GM12878 (cell line): ENCODE data around the gene PYGB. TPM values are rescaled to one million over a fixed set of nuclear protein-coding genes. Genes with fewer than 3 reads are reported as not detected.

ENCODE experiments used
- BMI1 ChIP-seq: fragments of 450-650 bp; IDR thresholded peaks from 2 replicates; pipeline ENCODE4 v1.6.1; 2016; ENCODE audit warnings: mild to moderate bottlenecking, moderate library complexity, borderline replicate concordance
- CEBPZ ChIP-seq: fragments of 150-350 bp; IDR thresholded peaks from 2 replicates; pipeline ENCODE4 v1.6.1; 2016; ENCODE audit warnings: low read depth, low read length
- CTCF ChIP-seq, 3 experiments: IDR thresholded peaks in 2 of 3; conservative IDR thresholded peaks in 1 of 3; 2 replicates each; pipeline ENCODE4 v1.5.1; 2011; ENCODE audit warnings: low read depth in 3 of 3, low read length in 3 of 3, mild to moderate bottlenecking in 3 of 3, control low read depth in 2 of 3, moderate library complexity in 2 of 3, inconsistent platforms in 1 of 3, mixed read lengths in 1 of 3; ENCODE audit not compliant: control insufficient read depth in 2 of 3, insufficient read depth in 1 of 3; ENCODE audit errors: extremely low read depth in 1 of 3
- CUX1 ChIP-seq: IDR thresholded peaks from 2 replicates; pipeline ENCODE4 v1.6.1; 2012; ENCODE audit warnings: improper control_type of control experiment, low read depth, low read length; ENCODE audit not compliant: insufficient replicate concordance
- ETV6 ChIP-seq, 2 experiments: fragments of 450-650 bp in 1 of 2; IDR thresholded peaks in 1 of 2; conservative IDR thresholded peaks in 1 of 2; 2 replicates each; pipeline ENCODE4 v1.6.1; 2014; ENCODE audit warnings: antibody characterized with exemption in 1 of 2, borderline replicate concordance in 1 of 2, low read depth in 1 of 2, mild to moderate bottlenecking in 1 of 2, moderate library complexity in 1 of 2
- FOS ChIP-seq: IDR thresholded peaks from 3 replicates; pipeline ENCODE4 v1.6.1; 2011; ENCODE audit warnings: borderline replicate concordance; ENCODE audit not compliant: insufficient read length; ENCODE audit errors: extremely low read depth
- IRF4 ChIP-seq: IDR thresholded peaks from 2 replicates; pipeline ENCODE4 v1.6.1; 2011; ENCODE audit warnings: low read depth, low read length
- PBX3 ChIP-seq: IDR thresholded peaks from 2 replicates; pipeline ENCODE4 v1.6.1; 2011; ENCODE audit warnings: mild to moderate bottlenecking, low read depth, low read length, moderate library complexity; ENCODE audit not compliant: insufficient replicate concordance
- SIX5 ChIP-seq: IDR thresholded peaks from 2 replicates; pipeline ENCODE4 v1.6.1; 2011; ENCODE audit warnings: mild to moderate bottlenecking, low read depth, low read length, moderate library complexity; ENCODE audit not compliant: severe bottlenecking
- SP1 ChIP-seq: IDR thresholded peaks from one replicate; pipeline ENCODE4 v1.6.1; 2011; ENCODE audit warnings: low read depth, low read length
- TARDBP ChIP-seq: IDR thresholded peaks from 2 replicates; pipeline ENCODE4 v1.6.1; 2016; ENCODE audit warnings: borderline replicate concordance
- ZNF217 ChIP-seq: fragments of 450-650 bp; IDR thresholded peaks from 2 replicates; pipeline ENCODE4 v1.6.1; 2017; ENCODE audit warnings: antibody characterized with exemption, mild to moderate bottlenecking
- polyA plus RNA-seq, 11 experiments: library from polyadenylated mRNA; depleted of rRNA in 4 of 11; unstranded in 6 of 11; stranded (reverse) in 5 of 11; fragments of >200 nt; fragmentation: Nextera tagmentation in 4 of 11; fragmentation: Illumina TruSeq in 1 of 11; extraction: Ambion mirVana in 4 of 11; extraction: Trizol in 1 of 11; gene quantifications; 1 replicate in 1 of 11; 2 replicates in 10 of 11; pipeline versions ENCODE4 v1.2.1 to v1.2.3, GENCODE V29; 2011 to 2016; ENCODE audit warnings: inconsistent platforms in 2 of 11, missing spikeins in 2 of 11, low read depth in 1 of 11
- total RNA-seq, 4 experiments: library from RNA; depleted of rRNA in 3 of 4; stranded (reverse); fragments of >200 nt in 3 of 4; fragmentation: Illumina TruSeq in 1 of 4; extraction: Trizol in 1 of 4; gene quantifications; 2 replicates each; pipeline versions ENCODE4 v1.2.1 to v1.2.3, GENCODE V29; 2013 to 2021
- TF ChIP-seq, protein P1 (sequence below): fragments of 450-650 bp; IDR thresholded peaks from 2 replicates; pipeline ENCODE4 v1.6.1; 2016; ENCODE audit warnings: mild to moderate bottlenecking

The PYGB gene
- total and polyA plus RNA-seq, 10 of the 15 experiments (the other 5 are each of a cell fraction or from before 2014, with no cell fraction given), result 0.34 to 33.5 (median 21.8) TPM

DNA sequence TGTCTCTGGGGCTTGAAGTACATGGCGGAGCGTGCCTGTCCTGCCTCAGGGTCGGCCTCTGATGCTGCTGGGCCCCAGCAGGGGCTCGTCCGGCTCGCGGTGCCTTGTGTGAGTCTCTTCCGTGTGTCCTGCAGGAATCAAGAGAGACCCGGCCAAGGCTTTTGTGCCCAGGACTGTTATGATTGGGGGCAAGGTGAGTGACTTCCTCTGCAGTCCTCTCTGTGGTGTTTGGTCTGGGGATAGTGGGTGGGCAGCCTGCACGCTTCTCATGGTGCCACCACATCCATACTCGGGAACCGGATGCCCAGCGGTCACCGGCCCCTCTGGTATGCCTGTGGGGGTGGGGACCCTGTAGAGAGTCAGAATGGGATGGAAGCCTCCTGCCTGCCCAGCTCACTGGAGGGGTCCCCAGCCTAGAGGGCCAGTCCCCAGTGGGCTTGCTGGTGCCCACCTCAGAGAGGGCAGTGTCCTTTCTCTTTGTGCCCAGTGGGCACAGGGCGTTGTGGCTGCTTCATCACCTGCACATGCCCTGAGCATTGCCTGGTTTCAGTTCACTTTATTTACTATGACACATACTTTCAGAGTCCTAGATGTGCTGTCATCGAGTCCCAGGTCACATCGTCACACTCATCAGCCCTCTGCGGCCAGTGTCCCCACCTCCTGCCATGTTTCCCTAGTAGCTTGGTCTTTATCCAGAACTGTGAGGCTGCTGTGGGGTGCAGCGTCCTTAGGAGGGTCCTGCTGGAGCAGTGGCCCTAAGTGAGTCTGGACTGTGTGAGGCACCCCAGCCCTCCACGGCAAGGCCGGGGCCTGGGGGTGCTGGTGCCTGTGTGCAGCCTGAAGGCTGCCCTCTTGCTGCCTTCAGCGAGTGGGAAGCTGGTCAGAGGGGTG, 40.7 kb downstream of the PYGB start (continued):
- no peak for TF ChIP-seq CEBPZ
- peak; percentile 92 for TF ChIP-seq IRF4
- no peak for TF ChIP-seq FOS
- no peak for TF ChIP-seq BMI1
- no peak for TF ChIP-seq PBX3
- TF ChIP-seq CUX1, result no peak
- TF ChIP-seq, protein P1, sequence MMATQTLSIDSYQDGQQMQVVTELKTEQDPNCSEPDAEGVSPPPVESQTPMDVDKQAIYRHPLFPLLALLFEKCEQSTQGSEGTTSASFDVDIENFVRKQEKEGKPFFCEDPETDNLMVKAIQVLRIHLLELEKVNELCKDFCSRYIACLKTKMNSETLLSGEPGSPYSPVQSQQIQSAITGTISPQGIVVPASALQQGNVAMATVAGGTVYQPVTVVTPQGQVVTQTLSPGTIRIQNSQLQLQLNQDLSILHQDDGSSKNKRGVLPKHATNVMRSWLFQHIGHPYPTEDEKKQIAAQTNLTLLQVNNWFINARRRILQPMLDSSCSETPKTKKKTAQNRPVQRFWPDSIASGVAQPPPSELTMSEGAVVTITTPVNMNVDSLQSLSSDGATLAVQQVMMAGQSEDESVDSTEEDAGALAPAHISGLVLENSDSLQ, result no peak
- TF ChIP-seq SP1, result no peak
- TF ChIP-seq TARDBP, result no peak
- no peak for TF ChIP-seq SIX5
- no peak for TF ChIP-seq CTCF (IDR thresholded peaks at IDR 0.05 in 2 of 3, conservative IDR thresholded peaks at IDR 0.05 in 1 of 3; ENCODE audit: control insufficient read depth in 2 of 3, extremely low read depth in 1 of 3, insufficient read depth in 1 of 3, low read depth in 3 of 3, low read length in 3 of 3)
- no peak for TF ChIP-seq ZNF217
- TF ChIP-seq ETV6 (conservative IDR thresholded peaks at IDR 0.05 in 1 of 2, IDR thresholded peaks at IDR 0.05 in 1 of 2; ENCODE audit: borderline replicate concordance in 1 of 2, low read depth in 1 of 2), result no peak
